GM18508 (cell line): ENCODE data around the gene FREM3.
"Not testable (repeated sequence)": the region's sequence is repeated elsewhere in the genome, so short reads cannot be mapped to it uniquely, and the experiment has no call there.

Source experiments
- ATAC-seq: cut with Tn5 transposase; IDR thresholded peaks from one replicate; pipeline ENCODE4 v1.9.1; 2021; ENCODE audit warnings: moderate number of reproducible peaks; ENCODE audit not compliant: insufficient read depth, unreplicated experiment

FREM3 gene

DNA sequence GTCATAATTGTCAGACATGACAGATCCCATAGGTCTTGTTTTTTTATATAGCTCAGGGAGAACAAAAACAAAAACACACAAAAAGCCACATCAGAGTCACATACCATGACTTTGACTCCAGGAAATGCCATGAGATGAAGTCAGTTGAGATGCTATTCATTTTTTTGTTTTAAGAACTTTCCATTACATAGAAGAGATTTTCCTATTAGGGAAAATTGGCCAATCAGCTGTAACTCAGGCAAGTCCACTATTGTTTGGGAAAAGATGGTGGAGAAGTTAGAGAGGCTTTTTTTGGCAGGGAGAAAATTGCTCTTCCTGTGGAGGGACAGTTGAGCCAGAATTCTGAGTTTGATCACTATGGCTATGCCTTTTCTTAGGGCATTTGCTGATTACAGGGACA is 114.4 kb downstream of the FREM3 start:
- ATAC-seq, result no peak

DNA sequence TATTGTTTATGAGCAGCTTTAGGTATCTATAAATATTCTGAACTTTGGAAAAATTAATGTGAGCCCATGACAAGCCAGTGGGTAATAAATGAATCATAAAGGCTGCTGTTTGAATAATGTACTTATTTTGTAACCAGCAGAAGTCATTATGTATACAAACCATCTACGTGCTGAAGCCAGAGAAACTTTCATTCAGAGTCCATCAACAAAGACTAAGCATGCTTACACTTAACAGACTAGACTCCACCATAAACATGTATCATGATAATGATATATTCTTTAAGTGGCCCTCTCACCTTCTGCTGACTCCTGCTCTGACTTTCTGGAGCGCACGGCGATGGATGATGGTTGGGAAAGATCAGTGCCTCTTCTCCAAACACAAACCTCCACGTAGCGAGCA is 114.9 kb downstream of the FREM3 start:
- ATAC-seq, result no peak

DNA sequence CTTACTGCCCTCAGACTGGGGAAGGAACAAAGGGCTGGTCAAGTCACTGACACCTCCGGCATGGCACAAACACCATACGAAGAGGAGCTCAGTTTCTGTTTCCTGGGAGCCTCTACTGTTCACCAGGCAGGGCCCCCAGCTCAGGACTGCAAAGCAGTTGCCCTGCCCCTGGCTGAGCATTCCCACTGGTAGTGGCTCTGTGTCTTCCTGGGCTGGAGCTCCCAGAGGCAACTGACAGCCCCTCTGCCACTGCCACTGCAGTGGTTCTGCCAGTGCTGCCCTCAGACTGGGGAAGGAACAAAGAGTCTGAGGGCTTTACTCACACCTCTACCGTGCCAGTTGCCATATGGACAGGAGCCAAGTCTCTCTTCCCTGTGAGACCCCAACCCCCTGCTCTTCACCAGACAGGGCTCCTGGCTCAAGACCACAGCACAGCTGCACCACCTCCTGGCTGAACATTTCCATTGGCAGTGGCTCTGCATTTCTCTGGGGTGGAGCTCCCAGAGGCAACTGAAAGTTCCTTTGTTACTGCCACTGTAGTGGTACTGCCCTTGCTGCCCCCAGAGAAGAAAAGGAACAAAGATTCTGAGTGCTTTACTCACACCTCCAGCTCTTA is 119.0 kb downstream of the FREM3 start:
- ATAC-seq, result no peak

DNA sequence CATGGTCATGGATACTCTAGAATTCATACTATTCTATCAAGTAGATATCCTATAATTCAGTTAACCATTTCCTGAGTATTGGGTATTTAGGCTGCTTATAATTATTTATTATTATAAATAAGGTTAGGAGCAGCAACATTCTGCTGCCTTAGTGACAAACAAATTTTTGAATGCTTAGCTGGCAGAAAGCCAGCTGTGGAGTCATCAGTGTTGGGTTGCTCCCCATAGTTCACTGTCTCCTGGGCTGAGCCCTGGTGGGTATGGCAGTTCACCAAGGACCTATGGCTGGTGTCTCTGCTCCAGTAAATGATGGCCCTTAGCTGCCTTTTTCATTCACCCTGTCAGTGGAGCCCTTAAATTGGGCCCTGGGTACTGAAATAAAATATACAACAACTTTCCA is 125.1 kb downstream of the FREM3 start:
- ATAC-seq, result no peak

DNA sequence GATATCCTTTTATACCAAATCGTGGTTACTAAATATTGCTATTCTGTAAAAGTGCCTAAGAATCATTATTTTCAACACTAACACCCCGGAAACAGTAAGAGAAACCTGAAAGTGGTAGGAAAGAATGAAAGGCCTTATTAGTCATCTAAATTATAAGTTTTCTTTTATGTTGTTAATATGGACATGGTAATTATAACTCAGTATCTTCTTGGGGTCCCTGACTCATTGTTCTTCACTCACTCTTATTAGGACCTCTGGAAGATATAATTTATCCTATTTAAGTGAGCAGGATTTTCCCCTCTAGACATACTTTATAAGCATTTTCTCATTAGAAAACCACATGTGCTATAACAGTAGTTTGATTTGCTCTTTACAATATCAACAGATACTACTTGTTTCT is 136.0 kb downstream of the FREM3 start:
- no peak for ATAC-seq

DNA sequence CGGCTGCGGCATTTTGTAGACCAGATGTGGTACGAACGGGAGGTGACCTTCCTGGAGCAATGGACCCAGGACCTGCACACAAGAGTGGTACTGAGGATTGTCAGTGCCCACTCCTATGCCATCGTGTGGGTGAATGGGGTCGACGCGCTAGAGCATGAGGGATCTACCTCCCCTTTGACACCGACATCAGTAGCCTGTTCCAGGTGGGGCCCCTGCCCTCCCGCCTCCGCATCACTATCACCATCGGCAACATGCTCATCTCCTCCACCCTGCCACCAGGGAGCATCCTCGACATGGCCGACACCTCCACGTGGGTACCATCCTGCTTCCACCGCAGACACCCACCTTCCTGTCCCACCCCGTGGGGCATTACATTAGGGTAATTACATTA is 140.7 kb downstream of the FREM3 start:
- ATAC-seq, result no peak

DNA sequence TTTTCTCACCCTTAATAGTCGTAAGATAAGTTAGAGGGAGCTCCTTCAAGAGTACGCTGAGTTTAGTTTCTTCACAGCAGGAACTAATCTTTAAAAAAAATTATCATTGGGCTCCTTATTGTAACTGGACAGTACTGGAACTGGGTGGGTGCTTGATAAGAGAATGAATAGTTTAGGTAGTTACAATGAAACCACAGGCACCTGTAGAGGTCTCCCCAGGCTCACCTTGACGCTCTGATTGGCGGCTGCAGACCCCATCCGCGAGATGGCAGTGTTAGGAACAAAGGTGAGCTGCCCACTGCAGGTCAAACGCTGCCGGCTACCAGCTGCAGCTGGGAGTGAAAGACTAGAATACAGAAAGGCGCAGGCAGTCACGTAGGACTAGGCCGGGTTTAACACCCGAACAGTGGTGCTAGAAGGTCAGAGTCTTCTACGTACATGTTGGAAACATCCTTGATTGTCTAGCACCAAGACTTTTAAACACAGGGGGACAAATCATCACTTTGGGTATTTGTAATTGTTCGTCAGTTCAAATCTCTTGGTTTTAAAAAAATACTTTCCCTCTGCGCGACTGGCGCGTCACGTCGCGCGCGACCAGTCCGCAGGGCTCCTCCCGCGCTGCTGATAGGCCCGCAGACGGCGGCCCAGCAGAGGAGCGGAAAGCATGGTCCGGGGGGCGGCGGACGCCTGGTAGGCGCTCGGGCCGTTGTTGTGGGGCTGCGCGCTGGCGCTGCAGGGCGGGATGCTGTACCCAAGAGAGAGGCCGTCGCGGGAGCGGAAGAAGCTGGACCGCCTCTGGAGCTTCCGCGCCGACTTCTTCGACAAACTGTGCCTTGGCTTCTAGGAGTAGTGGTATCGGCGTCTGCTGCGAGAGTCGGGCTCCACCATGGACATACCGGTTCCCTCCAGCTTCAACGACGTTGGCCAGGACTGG is 141.4 kb downstream of the FREM3 start:
- ATAC-seq, result peak; percentile 78

DNA sequence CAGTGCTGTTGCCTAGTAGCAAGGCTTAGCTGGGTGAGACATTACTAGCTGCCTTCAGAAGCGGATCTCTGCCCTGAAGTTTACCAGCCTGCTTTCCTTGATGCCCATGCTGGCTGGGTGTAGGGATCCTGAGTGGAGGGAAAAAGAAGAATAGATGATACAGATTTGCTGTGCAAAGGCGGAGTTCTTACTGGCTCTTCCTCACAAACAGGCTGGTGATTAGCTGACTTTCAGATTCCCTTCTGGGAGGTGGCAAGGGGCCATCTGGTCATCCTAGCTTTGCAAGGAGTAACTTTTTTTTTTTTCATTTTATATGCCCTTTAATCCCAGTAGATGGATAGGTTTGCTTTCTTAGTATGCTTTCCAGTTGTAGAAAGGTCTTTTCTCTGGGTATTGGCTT is 142.2 kb downstream of the FREM3 start:
- ATAC-seq, result no peak

DNA sequence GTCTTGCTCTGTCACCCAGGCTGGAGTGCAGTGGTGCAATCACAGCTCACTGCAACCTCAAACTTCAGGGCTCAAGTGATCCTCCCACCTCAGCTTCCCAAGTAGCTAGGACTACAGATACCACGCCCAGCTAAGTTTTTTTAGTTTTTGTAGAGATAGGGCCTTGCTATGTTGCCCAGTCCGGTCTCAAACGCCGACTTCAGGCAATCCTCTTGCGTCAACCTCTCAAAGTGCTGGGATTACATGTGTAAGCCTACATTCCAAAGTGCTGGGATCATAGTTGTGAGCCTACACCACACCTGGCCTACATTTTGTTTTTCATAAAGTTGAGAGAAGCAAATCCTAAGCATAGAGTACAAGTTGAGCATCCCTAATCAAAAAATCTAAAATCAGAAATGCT is 144.8 kb downstream of the FREM3 start:
- no peak for ATAC-seq

DNA sequence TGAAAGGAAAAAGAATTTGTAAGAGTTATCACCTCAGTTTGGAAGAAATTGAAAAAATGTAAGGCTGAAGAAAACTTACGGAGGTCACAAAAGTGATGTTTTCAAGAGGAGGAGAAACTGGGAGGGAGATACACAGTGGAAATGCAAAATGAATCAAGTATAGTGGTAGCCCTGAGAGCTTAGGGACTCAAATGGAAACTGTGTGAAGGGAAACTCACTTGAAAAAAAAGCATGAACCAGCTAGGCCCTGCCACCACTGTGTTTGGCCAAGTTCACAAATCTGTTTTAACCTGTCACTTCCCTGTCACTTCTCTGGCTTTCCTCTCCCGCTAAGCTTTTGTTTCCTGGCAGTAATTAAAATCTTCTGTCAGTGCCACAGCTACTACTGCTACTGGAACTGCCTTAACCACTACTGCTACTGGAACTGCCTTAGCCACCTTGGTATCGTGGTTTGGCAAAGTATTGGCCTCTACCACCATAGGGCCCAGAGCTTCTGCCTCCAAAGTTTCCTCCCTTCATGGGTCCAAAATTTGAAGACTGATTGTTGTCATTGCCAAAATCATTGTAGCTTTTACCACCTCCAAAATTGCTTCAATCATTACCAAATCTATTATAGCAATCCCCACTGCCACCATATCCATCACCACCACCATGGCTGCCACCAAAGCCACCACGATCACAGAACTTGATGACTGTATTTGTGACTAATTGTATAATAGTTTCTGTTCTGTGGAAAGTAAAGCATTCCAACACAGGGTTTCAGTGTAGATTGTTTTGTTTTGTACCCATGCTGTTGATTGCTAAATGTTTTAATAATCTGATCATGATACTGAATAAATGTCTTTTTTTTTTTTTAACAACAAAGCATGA is 145.5 kb downstream of the FREM3 start:
- ATAC-seq, result peak; percentile 61

DNA sequence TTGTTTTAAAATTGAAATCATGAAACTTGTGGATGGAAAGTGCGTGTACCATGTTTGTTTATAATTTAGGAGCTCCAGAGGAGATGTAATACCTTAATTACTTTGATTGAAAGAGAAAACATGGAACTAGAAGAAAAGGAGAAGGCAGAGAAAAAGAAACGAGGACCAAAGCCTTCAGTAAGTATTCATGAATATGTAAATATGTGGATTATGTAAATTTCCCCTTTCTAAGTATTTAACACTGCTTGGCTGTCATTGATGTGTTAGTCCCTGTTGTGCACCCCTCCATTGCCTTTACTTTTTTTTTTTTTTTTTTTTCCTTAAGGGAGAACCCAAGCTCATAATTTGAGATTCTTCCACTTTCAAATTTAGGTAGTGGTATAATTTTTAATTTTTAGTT is 150.5 kb downstream of the FREM3 start:
- ATAC-seq, result no peak

DNA sequence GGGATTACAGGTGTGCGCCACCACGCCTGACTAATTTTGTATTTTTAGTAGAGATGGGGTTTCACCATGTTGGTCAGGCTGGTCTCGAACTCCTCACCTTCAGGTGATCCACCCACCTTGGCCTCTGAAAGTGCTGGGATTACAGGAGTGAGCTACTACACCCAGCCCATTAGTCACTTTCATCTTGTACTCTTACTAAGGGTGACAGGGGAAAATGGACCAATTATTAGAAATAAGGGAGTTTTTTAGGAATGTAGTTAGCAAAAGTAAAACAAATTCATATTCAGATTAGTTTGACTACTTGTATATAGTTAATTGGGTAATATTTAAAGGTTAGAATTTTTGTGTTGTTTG is 160.8 kb downstream of the FREM3 start:
- ATAC-seq, result no peak

DNA sequence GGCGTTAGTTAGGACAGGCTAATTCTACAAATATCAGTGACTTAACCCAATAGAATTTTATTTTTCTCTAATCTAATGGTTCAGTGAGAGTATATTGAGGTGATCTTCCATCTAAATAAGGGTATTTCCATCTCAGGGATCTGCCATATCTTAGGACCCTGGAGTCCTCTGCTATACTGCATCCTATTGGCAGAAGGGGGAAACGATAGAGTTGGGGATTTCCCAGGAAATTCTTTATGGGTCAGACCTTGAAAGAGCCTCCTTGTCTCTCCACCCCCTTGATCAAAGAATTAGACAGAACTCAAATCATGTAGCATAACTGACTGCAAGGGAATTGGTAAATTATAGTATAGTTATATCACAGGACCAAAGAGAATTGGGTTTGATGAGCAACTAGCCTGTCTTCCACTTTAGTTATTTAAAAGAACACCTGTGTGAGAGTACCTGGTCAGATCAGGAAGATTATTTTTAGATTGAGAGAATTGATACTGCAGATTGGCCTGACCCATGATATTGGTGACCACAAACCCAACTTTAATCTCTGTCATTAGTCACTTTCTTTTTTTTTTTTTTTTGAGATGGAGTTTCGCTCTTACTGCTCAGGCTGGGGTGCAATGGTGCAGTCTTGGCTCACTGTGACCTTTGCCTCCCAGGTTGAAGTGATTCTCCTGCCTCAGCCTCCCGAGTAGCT is 161.4 kb downstream of the FREM3 start:
- peak; percentile 62 for ATAC-seq

DNA sequence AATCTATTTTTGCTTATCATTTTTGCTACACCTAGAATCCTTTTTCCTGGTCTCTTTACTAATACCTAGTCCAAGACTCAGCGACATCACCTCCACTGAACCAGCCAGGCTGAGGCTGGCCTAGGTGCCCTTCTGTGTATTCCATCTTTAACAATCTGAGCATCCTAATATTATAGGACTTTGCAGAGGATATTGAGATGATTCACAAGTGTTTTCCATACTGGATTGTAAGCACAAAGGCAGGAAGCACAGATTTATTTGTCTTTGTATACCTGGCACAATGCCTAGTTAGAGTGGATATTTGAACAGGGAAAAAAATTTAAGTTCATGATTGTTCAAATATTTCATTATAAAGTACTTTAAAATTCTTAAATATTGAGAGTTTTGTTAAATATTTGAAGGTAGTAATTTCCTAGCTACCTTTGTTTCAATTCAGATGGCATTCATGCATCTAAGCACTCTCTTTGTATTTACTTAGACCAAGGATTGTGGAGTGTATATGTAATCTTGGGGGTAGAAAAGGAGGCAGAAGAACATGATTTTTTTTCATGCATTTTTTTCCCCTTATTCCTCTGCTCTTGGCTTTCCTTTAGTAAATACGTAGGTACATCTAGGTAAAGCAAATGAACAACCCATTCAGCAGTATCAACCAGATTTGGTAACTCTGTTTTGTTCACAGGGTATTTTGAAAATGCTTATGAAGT is 168.5 kb downstream of the FREM3 start:
- no peak for ATAC-seq

DNA sequence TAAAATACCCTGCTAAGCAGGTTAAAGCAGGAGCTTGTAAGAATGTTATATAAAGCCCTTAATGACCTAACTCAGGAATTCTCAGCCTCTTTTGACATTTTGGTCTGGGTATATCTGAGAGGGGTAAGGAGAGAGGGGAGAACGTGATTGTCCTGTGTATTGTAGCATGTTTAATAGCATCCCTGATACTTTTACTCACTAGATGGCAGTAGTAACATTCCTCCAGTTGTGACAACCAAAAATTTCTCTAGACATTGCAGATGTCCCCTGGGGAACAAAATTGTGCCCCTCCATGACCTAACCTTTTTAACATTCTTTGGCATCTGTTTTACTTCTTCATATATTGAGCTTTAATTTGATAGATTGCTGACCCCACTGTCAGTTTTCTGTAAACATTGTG is 169.1 kb downstream of the FREM3 start:
- no peak for ATAC-seq

DNA sequence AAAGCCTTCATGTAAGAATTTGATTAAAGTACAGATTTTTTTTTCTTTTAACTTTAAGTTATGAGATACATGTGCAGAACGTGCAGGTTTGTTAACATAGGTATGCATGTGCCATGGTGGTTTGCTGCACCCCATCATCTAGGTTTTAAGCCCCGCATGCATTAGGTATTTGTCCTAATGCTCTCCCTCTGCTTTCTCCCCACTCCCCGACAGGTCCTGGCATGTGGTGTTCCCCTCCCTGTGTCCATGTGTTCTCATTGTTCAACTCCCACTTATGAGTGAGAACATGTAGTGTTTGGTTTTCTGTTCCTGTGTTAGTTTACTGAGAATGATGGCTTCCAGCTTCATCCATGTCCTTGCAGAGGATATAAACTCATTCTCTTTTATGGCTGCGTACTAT is 172.4 kb downstream of the FREM3 start:
- not testable (repeated sequence) for ATAC-seq
